Colon (tissue), 2 donors: ENCODE results near the gene CARHSP1.
"Not testable (repeated sequence)": the region's sequence is repeated elsewhere in the genome, so short reads cannot be mapped to it uniquely, and the experiment has no call there.

Source experiments
- FAIRE-seq: peaks from 2 replicates; lab custom pipeline; 2012; peaks lifted over from hg19 to GRCh38; lab: Jason Lieb, UNC
- donor health status: control.
- donor health status: control.

CARHSP1 gene

GRCh38 chr16:8828541-8829165 lies 40.2 kb downstream of the CARHSP1 start:
- no peak for FAIRE-seq

DNA sequence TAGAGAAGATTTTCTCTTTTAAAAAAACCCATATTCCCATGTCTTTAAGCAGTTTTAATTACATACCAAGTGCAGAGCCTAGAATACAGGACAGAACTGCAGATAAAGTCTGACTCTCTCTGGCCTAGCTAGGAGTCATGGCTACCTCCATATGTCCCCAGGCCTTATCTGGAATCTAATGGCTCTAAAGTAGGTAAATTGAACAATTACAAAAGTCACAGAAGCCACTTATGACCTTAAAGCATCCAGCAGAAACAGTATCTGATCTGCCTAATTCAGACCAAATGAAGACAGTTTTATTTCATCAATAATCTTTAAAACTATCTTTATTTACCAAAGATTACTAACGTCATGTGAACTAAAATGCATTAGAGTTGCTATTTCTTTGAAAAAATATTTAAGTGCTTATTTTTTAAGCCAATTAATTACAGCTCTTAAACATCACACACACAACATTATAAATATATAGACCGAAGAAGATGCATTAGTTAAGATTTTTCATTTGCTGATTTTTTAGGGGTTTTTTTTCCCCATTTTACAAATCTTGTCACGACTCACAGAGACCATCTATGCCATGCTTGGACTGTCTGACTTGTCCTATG lies 42.4 kb downstream of the CARHSP1 start:
- FAIRE-seq, result no peak

DNA sequence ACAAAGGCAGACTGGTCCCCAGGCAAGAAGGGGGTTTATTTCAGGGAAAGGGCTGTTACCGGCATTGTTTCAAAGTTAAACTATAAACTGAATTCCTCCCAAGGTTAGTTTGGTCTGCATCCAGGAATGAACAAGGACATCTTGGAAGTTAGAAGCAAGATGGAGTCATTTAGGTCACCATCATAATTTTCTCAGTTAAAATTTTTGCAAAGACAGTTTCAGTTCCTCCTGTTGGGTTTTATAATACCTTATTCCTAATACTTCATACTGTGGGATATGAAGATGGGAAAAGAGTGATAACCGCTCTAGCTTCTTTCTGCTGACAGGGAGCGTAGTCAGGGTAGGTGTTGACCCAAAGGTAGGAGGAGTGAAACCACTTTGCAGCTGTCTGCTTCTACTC lies 46.4 kb downstream of the CARHSP1 start:
- FAIRE-seq, result no peak

DNA sequence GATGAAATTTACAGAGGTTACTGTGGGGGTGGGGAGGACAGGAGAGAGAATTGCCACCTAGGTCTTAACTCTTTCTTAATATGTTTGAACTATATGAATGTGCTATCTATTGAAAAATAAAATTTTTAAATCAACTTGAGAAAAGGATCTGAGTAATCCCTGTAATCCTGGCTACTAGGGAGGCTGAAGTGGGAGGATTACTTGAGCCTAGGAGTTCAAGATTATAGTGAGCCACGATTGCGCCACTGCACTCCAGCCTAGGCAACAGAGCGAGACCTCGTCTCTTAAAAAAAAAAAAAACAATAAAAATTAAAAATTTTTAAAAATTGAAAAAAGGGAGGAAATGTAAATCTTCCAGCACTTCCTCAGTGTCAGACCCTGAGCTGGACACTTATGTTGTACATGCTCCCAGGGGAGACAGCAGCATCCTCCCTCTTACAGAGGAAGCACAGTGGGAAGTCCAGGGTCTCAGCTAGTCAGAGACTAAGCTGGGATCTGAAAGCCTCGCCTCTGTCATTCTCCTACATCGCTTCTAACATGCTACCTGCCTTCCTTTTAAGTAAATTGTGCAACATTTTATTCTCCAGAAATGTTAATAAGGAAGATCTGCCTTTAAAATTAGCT lies 49.3 kb downstream of the CARHSP1 start:
- no peak for FAIRE-seq

- FAIRE-seq, result no peak
These were observed 50.1 kb downstream of the CARHSP1 start for GRCh38 chr16:8818504-8819270.

DNA sequence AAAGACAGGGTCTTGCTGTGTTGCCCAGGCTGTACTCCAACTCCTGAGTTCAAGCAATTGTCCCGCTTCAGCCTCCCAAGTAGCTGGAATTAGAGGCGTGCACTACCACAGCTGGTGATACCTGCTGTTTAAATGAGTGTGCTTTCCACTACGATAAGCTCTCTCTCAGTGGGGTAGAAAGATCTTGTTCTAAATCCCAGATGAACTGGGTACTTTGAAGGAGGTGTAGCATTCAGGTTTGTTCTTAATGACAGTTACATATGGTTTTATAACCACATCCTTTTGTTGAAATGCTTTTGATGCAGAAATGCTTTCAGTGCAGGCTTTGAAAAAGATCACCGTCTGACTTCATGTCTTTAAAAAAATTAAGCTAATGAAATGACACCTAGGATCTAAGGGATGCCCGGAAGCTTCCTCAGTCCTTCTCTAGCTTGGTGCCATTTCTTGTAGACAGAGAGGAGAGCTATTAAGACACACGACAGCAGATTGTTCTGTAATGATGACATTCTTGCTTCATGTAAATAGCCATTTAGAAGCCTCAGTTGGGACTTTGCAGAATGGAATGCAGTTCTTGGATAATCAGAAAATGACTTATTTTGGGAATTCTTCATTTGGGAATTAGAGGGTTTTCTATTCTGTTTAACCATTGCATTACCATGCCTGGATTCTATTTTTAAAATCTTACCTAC lies 51.7 kb downstream of the CARHSP1 start:
- FAIRE-seq, result no peak

GRCh38 chr16:8814095-8814806 lies 54.6 kb downstream of the CARHSP1 start:
- no peak for FAIRE-seq

DNA sequence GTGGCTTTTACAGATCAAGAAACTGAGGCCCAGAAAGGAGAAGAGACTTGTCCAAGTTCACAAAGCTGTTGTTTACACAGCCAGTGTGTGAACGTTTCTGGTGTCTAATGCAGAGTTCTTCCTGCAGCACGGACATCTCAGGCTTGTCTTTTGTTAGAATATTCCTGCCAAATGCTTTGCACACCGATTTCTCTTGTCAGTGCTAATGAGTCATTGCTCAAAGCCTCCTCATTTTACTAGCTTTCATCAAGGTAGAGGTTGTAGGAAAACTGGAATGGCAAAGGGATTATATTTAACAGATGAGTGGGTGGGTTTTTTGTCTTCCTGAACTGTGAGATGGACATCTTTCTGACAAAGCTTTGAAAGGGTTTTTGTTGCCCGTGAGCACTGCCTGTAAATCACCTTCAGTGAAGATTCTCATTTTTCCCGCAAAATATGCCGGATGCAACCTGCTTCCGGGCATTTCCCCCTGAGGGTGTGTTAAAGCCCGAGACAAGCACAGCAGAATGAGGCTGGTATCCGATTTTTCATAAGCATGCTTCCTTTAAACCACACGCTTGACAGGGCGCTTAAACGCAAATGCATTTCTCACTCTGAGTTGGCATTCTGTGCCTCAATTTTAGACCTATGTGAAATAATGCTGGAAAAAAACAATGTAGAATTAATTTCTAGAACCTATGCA lies 56.5 kb downstream of the CARHSP1 start:
- no peak for FAIRE-seq

DNA sequence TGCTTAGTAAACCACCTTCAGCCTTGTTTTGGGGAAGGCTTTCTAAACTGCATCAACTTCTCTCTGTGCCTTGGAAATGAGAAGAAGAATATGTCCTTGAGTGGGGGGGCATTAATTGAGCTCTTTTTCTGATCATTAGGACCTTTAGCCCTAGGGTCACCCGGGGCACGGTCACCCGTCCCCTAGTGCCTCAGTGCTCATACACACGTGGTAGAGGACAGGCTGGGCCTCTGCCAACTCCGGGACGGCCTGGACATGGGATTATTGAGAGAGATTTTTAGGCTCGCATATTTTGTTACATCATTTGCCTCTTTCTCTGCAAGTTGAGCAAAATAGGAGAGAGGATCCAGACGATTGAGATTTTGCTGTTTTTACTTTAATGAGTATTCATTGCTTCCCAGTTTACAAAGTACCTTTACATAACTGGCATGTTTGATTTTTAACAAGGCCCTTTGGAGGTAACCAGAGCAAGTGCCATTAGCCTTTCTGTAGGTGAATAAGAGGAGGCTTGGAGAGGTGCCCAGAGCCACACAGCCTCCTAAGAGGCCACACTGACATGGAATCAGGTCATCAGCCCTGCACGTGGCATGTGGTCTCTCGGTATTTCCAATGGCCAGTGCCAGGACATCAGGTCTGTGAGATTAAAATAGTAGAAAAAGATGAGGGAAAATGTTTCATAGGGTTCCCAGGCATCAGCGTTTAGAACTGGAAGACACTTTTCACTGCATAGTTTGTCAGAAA lies 60.0 kb downstream of the CARHSP1 start:
- no peak for FAIRE-seq

DNA sequence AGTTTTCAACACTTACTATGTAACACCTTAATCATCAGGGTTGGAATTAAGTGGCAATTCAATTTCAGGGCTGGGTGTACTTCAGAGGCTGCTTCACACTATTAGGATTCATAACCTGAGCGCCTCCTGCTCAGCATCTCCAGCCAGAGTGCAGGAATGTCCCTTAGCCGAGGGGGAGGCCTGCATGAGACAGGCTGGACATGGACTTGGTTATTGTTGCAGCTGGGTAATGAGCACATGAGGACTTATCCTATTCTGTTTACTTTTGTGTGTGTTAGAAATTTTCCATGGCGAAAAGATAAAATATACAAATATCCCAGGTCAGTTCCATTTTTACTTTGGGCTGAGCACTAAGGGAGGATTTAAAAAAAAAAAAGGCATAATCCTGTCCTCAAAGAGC lies 60.8 kb downstream of the CARHSP1 start:
- FAIRE-seq, result no peak

GRCh38 chr16:8807189-8807588 lies 61.6 kb downstream of the CARHSP1 start:
- no peak for FAIRE-seq

GRCh38 chr16:8806272-8806983 lies 62.4 kb downstream of the CARHSP1 start:
- no peak for FAIRE-seq

DNA sequence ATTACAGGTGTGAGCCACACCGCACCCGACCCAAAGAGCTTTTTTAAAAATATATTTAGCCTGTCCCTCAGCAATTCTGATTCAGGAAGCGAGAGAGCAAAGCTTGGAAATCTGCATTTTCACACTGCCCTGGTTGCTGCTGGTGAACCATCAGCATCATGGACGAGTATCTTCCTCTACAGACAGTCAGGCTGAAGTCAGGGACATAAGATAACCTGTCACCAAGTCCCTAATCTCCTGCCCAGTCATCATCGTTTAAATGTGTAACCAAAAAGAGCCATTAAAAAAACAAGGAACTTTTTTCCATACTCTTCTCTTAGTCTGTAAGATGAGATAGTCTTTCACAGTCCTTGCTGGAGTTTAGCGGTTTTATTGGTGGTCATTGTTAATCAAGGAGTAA lies 64.5 kb downstream of the CARHSP1 start:
- no peak for FAIRE-seq

GRCh38 chr16:8803733-8804132 lies 65.1 kb downstream of the CARHSP1 start:
- FAIRE-seq, result not testable (repeated sequence)
